GM18511 (cell line): ENCODE measurements around the gene PASD1.
A peak's percentile ranks its signal among the peaks of the same experiment; 100 is the strongest.
"Not testable (repeated sequence)": the region's sequence is repeated elsewhere in the genome, so short reads cannot be mapped to it uniquely, and the experiment has no call there.

Source experiments
- ATAC-seq: cut with Tn5 transposase; IDR thresholded peaks from one replicate; pipeline ENCODE4 v1.9.1; 2021; ENCODE audit warnings: mild to moderate bottlenecking, moderate library complexity; ENCODE audit not compliant: unreplicated experiment

The PASD1 gene

GRCh38 chrX:151563449-151563848 is at the start of gene PASD1:
PASD1 (plus strand) TSS chrX:151563675; CDS start chrX:151601554, 37,879 bp downstream.
- no peak for ATAC-seq

GRCh38 chrX:151515237-151515636 is 48.2 kb upstream of the PASD1 start:
- ATAC-seq: no peak

- ATAC-seq: no peak
Observed at GRCh38 chrX:151516538-151517187, 46.8 kb upstream of the PASD1 start.

- ATAC-seq: no peak
Observed at GRCh38 chrX:151517421-151517820, 46.1 kb upstream of the PASD1 start.

GRCh38 chrX:151523351-151523750 is 40.1 kb upstream of the PASD1 start:
- ATAC-seq: no peak

GRCh38 chrX:151536571-151536970 is 26.9 kb upstream of the PASD1 start:
- ATAC-seq: no peak

- no peak for ATAC-seq
Observed at GRCh38 chrX:151537572-151537971, 25.9 kb upstream of the PASD1 start.

- ATAC-seq: no peak
Observed at GRCh38 chrX:151538190-151539122, 25.0 kb upstream of the PASD1 start.

- peak; percentile 96 for ATAC-seq
Observed at GRCh38 chrX:151543706-151544105, 19.8 kb upstream of the PASD1 start.

GRCh38 chrX:151546226-151546625 is 17.2 kb upstream of the PASD1 start:
- ATAC-seq: not testable (repeated sequence)

- not testable (repeated sequence) for ATAC-seq
Observed at GRCh38 chrX:151551176-151551575, 12.3 kb upstream of the PASD1 start.

- ATAC-seq: no peak
Observed at GRCh38 chrX:151552743-151553142, 10.7 kb upstream of the PASD1 start.

GRCh38 chrX:151555301-151555700 is 8.2 kb upstream of the PASD1 start:
- not testable (repeated sequence) for ATAC-seq

- not testable (repeated sequence) for ATAC-seq
Observed at GRCh38 chrX:151562485-151562884, 990 bp upstream of the PASD1 start.

GRCh38 chrX:151563003-151563402 is 472 bp upstream of the PASD1 start:
- not testable (repeated sequence) for ATAC-seq

GRCh38 chrX:151564035-151564434 is 560 bp downstream of the PASD1 start:
- no peak for ATAC-seq

GRCh38 chrX:151566872-151567271 is 3.4 kb downstream of the PASD1 start:
- not testable (repeated sequence) for ATAC-seq

GRCh38 chrX:151570561-151570960 is 7.1 kb downstream of the PASD1 start:
- no peak for ATAC-seq

- not testable (repeated sequence) for ATAC-seq
Observed at GRCh38 chrX:151593384-151593783, 29.9 kb downstream of the PASD1 start.

- ATAC-seq: no peak
Observed at GRCh38 chrX:151596282-151596681, 32.8 kb downstream of the PASD1 start.

- ATAC-seq: no peak
Observed at GRCh38 chrX:151604931-151605330, 41.5 kb downstream of the PASD1 start.

- ATAC-seq: no peak
Observed at GRCh38 chrX:151609222-151609621, 45.7 kb downstream of the PASD1 start.
